Left lung (tissue), 10 donors: ENCODE data around the gene PTPRD. TPM values are rescaled to one million over a fixed set of nuclear protein-coding genes. Genes with fewer than 3 reads are reported as not detected.

ENCODE experiments used
- ATAC-seq: fragments of 200-7000 bp; cut with Tn5 transposase; one replicate; pipeline ENCODE4 v1.9.1; 2020; ENCODE audit warnings: moderate library complexity
- DNase-seq, 4 donors: peaks; one replicate each; pipeline ENCODE4 v3.0.0-alpha.2; 2013 to 2020
- H3K27ac ChIP-seq, 2 donors: fragments of 200-600 bp; sonication (generic) in 1 of 2; one replicate each; pipeline versions ENCODE4 v1.5.0 to v1.8.0; 2020 to 2021
- H3K27me3 ChIP-seq, 2 donors: fragments of 200-600 bp; sonication (generic) in 1 of 2; one replicate each; pipeline versions ENCODE4 v1.5.0 to v1.8.0; 2020 to 2021
- H3K36me3 ChIP-seq, 2 donors: fragments of 200-600 bp; sonication (generic) in 1 of 2; one replicate each; pipeline versions ENCODE4 v1.5.0 to v1.8.0; 2020 to 2021
- H3K4me1 ChIP-seq, 2 donors: fragments of 200-600 bp; one replicate each; pipeline ENCODE4 v1.8.0; 2021
- H3K4me3 ChIP-seq, 2 donors: fragments of 200-600 bp; sonication (generic) in 1 of 2; one replicate each; pipeline versions ENCODE4 v1.5.0 to v1.8.0; 2020 to 2021; ENCODE audit warnings: mild to moderate bottlenecking in 1 of 2
- H3K9me3 ChIP-seq, 2 donors: fragments of 200-600 bp; sonication (generic) in 1 of 2; one replicate each; pipeline versions ENCODE4 v1.5.0 to v1.8.0; 2020 to 2021
- intact Hi-C, 2 donors: fragments of 100-400 bp; cut with DNase I; formaldehyde crosslinking; loops; one replicate each; pipeline versions ENCODE4 v1.11.2 to v1.14.2; 2022
- polyA plus RNA-seq, 6 donors: library from polyadenylated mRNA; unstranded; fragments of 120-200 nt; gene quantifications; one replicate each; pipeline ENCODE4 v1.2.1, GENCODE V29; 2013; ENCODE audit not compliant: insufficient read length in 6 of 6
- total RNA-seq, 2 donors: library from RNA; stranded (reverse); fragmentation: NEBNext Ultra II Directional; extraction: Animal tissue kit (Norgen Biotek cat#: 25700); gene quantifications; one replicate each; pipeline ENCODE4 v1.2.1, GENCODE V29; 2021
- TF ChIP-seq, protein P1 (sequence below), 2 donors: fragments of 200-600 bp; sonication (generic) in 1 of 2; IDR thresholded peaks; one replicate each; pipeline versions ENCODE4 v1.5.0 to v1.8.0; 2021; ENCODE audit warnings: antibody characterized with exemption in 2 of 2
- donor health status: DM: no; HTN: yes; CAD: no.
- donor health status: DM: no; HTN: no; CAD: no.

The PTPRD gene
- total and polyA plus RNA-seq, 8 donors = 24.2 to 167 (median 139) TPM

DNA sequence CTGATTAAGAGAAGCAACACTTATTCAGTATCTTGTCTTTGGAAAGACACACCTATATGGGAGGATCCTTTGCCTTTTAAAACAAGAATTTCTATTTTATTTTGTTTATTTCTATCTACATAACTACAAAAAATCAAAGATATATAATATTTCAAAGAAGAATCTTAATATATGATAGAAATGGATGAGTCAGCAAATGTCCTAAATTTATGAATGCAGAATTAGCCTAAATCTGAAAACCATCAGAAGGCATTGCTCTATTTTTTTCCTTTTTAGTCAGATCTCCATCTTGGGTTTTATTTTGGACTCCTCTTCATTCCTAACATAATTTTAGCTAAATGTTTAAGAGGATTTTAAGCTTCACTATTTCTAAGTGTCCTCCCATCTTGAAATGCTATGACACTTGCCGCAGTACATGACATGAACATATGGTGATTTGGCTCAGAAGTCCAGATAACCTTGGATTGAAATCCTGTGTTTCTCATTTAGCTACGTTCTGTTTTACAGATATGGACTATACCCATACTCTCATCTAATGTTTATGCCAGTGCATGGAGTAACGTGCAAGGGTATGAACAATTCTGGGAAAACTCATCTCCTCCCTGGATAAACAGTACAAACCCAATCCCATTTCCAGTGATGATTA lies 1490.4 kb downstream of the PTPRD start:
- no peak overlapping the region for H3K4me3 ChIP-seq
- intact Hi-C loops = no loop called here
- no peak for ATAC-seq
- no peak for DNase-seq
- no peaks in the 10 kb centered on the region for H3K4me1 ChIP-seq
- TF ChIP-seq, protein P1, sequence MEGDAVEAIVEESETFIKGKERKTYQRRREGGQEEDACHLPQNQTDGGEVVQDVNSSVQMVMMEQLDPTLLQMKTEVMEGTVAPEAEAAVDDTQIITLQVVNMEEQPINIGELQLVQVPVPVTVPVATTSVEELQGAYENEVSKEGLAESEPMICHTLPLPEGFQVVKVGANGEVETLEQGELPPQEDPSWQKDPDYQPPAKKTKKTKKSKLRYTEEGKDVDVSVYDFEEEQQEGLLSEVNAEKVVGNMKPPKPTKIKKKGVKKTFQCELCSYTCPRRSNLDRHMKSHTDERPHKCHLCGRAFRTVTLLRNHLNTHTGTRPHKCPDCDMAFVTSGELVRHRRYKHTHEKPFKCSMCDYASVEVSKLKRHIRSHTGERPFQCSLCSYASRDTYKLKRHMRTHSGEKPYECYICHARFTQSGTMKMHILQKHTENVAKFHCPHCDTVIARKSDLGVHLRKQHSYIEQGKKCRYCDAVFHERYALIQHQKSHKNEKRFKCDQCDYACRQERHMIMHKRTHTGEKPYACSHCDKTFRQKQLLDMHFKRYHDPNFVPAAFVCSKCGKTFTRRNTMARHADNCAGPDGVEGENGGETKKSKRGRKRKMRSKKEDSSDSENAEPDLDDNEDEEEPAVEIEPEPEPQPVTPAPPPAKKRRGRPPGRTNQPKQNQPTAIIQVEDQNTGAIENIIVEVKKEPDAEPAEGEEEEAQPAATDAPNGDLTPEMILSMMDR (IDR thresholded peaks at IDR 0.05) = no peak
- H3K27ac ChIP-seq = no peak overlapping the region
- H3K9me3 ChIP-seq = no peaks in the 10 kb centered on the region
- H3K36me3 ChIP-seq = no peaks in the 10 kb centered on the region
- H3K27me3 ChIP-seq = no peaks in the 10 kb centered on the region

DNA sequence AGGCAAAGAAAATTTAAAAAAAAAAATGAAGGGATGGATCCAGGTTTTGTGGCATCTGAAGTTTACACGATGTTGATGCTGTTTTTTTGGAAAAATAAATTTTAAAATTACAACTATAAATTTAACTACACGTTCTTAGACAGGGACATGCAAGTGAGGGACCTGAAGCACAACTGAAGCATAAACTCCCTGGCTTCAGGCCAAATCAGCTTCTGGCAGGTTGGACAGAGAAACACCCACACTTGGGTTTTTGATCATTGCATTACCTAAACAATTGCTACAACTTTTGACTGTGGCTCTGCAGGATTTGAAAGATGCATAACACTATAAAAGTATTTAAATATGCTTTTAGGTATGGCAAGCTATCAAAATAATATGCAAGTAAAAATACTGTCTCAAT lies 1494.9 kb downstream of the PTPRD start:
- TF ChIP-seq, protein P1 (IDR thresholded peaks at IDR 0.05) = no peak
- Histone ChIP-seq H3K36me3 (no peaks in the 10 kb centered on the region), H3K27ac (no peak overlapping the region), H3K4me3 (no peak overlapping the region), H3K9me3 (no peaks in the 10 kb centered on the region), H3K4me1 (no peaks in the 10 kb centered on the region), H3K27me3 (no peaks in the 10 kb centered on the region)
- ATAC-seq (no peak), DNase-seq (no peak)
- intact Hi-C loops = no loop called here

DNA sequence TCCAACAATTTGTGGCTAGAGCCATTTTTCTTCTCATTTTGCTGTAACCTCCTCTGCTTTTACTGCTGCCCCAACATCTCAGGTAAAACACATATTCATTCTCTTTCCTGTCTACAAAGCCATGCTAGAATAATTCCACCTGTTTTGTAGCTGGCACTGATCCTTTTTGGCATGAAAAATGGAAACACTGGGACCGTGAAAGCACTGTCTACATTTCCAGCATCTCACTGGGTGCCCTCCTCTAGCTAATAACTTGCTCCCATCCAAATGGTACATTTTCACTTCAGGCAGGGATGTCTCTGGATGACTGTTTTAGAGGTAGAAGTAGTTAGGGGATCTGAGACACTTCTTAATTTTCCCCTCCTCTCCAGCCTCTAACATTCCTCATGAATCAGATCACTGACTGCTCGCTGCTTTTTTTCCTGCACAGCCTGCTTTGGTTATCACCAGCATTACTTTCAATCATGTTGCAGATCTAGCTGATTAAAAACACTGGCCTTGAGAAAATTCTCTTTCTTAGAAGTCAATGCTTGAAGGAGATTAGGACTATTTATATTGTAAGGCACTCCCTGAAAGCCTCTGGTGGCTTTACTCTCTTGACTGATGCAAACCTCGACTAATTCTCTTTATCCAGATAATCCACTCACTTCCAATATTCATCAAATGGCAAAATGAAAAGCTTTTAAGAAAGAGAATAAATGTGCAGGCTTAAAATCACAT lies 1500.6 kb downstream of the PTPRD start:
- no peaks in the 10 kb centered on the region for H3K27me3 ChIP-seq
- DNase-seq = no peak
- H3K9me3 ChIP-seq = no peaks in the 10 kb centered on the region
- no peak overlapping the region for H3K4me3 ChIP-seq
- no peaks in the 10 kb centered on the region for H3K4me1 ChIP-seq
- no peak for ATAC-seq
- H3K27ac ChIP-seq = no peak overlapping the region
- intact Hi-C loops = no loop called here
- no peaks in the 10 kb centered on the region for H3K36me3 ChIP-seq
- TF ChIP-seq, protein P1 (IDR thresholded peaks at IDR 0.05) = no peak

DNA sequence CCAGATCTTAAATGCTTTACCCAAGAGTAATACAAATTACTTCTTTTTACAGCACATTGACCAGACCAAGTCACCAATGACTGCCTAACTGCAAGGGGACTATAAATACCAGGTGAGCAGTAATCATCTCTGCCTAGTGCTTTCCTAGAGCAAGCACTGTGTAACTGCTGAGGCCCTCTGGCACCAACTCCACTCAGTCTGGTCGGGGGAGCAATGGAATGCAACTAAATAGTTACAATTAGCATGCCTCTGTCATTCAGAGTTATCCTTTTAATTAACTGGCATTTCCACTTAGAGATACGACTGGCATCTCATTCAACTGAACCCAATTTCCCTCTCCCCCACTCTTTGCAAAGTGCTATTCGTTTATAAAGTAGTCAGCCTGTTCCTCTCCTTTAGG lies 1504.2 kb downstream of the PTPRD start:
- Histone ChIP-seq H3K27me3 (no peaks in the 10 kb centered on the region), H3K36me3 (no peaks in the 10 kb centered on the region), H3K9me3 (no peaks in the 10 kb centered on the region), H3K4me3 (no peak overlapping the region), H3K4me1 (no peaks in the 10 kb centered on the region), H3K27ac (no peak overlapping the region)
- intact Hi-C loops = no loop called here
- TF ChIP-seq, protein P1 (IDR thresholded peaks at IDR 0.05) = no peak
- DNase-seq = no peak
- ATAC-seq = peak; percentile 46

DNA sequence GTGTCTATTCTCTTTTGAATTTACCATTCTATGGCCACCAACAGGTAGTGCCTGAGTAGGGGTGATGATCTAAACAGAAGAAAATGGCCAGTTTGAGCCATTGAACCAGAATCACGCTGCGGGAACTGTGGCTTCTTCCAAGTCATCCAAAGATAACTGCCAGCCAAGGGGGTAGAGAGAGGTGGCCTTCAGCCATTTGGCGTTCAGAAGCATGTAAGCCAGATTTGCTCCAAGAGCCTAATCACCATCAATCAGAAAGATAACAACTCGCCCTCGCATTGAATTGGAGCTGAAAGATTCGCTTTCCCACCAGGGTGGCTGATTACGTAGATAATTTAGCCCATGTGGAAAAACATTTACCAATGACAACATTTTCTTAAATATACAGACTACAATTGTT lies 1510.5 kb downstream of the PTPRD start:
- Histone ChIP-seq H3K27ac (no peak overlapping the region), H3K4me1 (no peaks in the 10 kb centered on the region), H3K9me3 (no peaks in the 10 kb centered on the region), H3K36me3 (no peaks in the 10 kb centered on the region), H3K27me3 (no peaks in the 10 kb centered on the region), H3K4me3 (no peak overlapping the region)
- no peak for ATAC-seq
- TF ChIP-seq, protein P1 (IDR thresholded peaks at IDR 0.05) = no peak
- DNase-seq = no peak
- intact Hi-C loops = no loop called here
